Body of pancreas (tissue), 4 donors: ENCODE results near the gene DNAJC25. TPM values are rescaled to one million over a fixed set of nuclear protein-coding genes. Genes with fewer than 3 reads are reported as not detected.

Experiments
- ATAC-seq: fragments of 150-250 bp; one replicate; pipeline ENCODE4 v1.9.1; 2016
- DNase-seq, 4 donors: peaks; one replicate each; pipeline ENCODE4 v3.0.0-alpha.2; 2019
- H3K27ac ChIP-seq, 4 donors: fragments of 200-600 bp; sonication (generic); 1 replicate in 3 of 4; 2 replicates in 1 of 4; pipeline versions ENCODE4 v1.5.1 to v1.6.1; 2016 to 2019; ENCODE audit warnings: mild to moderate bottlenecking in 1 of 4, mixed read lengths in 1 of 4, moderate library complexity in 1 of 4
- H3K27me3 ChIP-seq, 2 donors: fragments of 200-600 bp; sonication (generic); one replicate each; pipeline ENCODE4 v1.6.0; 2016; ENCODE audit warnings: mild to moderate bottlenecking in 1 of 2
- H3K36me3 ChIP-seq, 2 donors: fragments of 200-600 bp; sonication (generic); replicated peaks in 1 of 2; 2 replicates each; pipeline ENCODE4 v1.5.1; 2016; ENCODE audit warnings: low read depth in 2 of 2; ENCODE audit not compliant: insufficient read depth in 1 of 2
- H3K4me1 ChIP-seq: fragments of 200-600 bp; sonication (generic); one replicate; pipeline ENCODE4 v1.6.0; 2016
- H3K4me3 ChIP-seq, 2 donors: fragments of 200-600 bp; sonication (generic); 1 replicate in 1 of 2; 2 replicates in 1 of 2; pipeline ENCODE4 v1.5.1; 2016 to 2019
- H3K9me3 ChIP-seq, 3 donors: fragments of 200-600 bp; sonication (generic); 1 replicate in 2 of 3; 2 replicates in 1 of 3; pipeline ENCODE4 v1.5.1; 2016
- POLR2A ChIP-seq, 3 donors: fragments of 450-650 bp; IDR thresholded peaks; one replicate each; pipeline ENCODE4 v1.6.1; 2016; ENCODE audit warnings: antibody characterized with exemption in 3 of 3, mild to moderate bottlenecking in 2 of 3
- WGBS, 2 donors: methylation state at CpG; one replicate each; pipeline ENCODE4 v1.1.5; 2017; 5-methylcytosine and 5-hydroxymethylcytosine counted together
- intact Hi-C: fragments of 100-400 bp; cut with DNase I; formaldehyde crosslinking; loops from one replicate; pipeline ENCODE4 v1.15.1; 2023
- total RNA-seq, 2 donors: library from RNA; depleted of rRNA; stranded (reverse); fragments of >200 nt; gene quantifications; one replicate each; pipeline ENCODE4 v1.1.0, GENCODE V29; 2016
- TF ChIP-seq, protein P1 (sequence below), 7 experiments: fragments of 450-650 bp in 4 of 7; fragments of 200-600 bp in 3 of 7; sonication (generic) in 3 of 7; IDR thresholded peaks; one replicate each; pipeline ENCODE4 v1.5.1; 2016 to 2019; ENCODE audit warnings: antibody characterized with exemption in 7 of 7

DNAJC25 gene
- total RNA-seq, 2 donors from 2014 or later: 4.2 to 21.1 TPM

DNA sequence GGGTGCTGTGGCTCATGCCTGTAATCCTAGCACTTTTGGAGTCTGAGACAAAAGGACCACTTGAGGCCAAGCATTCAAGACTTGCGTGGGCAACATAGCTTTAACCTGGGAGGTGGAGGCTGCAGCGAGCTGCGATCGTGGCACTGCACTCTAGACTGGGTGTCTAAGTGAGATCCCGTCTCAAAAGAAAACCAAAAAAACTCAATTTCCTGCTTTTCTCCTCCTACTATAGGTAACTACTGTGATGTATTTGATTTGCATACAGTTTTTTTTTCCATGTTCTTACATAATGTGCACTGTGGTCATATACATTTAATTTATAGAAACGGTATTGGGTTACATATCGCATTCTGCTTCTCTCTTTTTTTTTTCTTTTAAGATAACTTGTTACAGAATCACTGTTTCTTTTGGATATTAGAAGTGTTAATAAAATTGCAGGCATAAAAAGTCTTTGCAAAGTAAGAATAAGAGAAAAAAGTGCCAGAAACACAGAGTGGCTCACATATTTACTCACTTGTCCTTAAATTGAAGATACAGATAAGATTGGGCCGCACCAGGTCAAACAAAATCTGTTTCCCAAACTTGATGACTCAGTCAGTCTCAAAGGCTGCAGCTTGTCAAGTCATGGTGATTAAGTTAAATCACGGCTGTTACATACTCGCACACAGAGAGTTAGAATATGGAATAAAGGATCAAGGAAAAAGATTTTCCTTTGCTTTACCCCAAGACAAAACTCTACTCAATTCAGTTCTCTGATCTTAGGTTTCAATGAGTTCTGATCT is 29.7 kb upstream of the DNAJC25 start:
- 55 to 59% methylated on average over 10 of the region's 10 CpGs for WGBS, 2 donors
- TF ChIP-seq, protein P1, sequence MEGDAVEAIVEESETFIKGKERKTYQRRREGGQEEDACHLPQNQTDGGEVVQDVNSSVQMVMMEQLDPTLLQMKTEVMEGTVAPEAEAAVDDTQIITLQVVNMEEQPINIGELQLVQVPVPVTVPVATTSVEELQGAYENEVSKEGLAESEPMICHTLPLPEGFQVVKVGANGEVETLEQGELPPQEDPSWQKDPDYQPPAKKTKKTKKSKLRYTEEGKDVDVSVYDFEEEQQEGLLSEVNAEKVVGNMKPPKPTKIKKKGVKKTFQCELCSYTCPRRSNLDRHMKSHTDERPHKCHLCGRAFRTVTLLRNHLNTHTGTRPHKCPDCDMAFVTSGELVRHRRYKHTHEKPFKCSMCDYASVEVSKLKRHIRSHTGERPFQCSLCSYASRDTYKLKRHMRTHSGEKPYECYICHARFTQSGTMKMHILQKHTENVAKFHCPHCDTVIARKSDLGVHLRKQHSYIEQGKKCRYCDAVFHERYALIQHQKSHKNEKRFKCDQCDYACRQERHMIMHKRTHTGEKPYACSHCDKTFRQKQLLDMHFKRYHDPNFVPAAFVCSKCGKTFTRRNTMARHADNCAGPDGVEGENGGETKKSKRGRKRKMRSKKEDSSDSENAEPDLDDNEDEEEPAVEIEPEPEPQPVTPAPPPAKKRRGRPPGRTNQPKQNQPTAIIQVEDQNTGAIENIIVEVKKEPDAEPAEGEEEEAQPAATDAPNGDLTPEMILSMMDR (IDR thresholded peaks at IDR 0.05): no peak
- no peak for TF ChIP-seq POLR2A (IDR thresholded peaks at IDR 0.05)
- peaks cover 5% of the 10 kb centered on the region for H3K4me1 ChIP-seq
- H3K27ac ChIP-seq: no peak overlapping the region
- no peak for ATAC-seq
- no peak overlapping the region for H3K4me3 ChIP-seq
- intact Hi-C loops: no loop called here
- no peaks in the 10 kb centered on the region for H3K9me3 ChIP-seq
- no peak for DNase-seq
- no peaks in the 10 kb centered on the region for H3K27me3 ChIP-seq
- no peaks in the 10 kb centered on the region for H3K36me3 ChIP-seq

DNA sequence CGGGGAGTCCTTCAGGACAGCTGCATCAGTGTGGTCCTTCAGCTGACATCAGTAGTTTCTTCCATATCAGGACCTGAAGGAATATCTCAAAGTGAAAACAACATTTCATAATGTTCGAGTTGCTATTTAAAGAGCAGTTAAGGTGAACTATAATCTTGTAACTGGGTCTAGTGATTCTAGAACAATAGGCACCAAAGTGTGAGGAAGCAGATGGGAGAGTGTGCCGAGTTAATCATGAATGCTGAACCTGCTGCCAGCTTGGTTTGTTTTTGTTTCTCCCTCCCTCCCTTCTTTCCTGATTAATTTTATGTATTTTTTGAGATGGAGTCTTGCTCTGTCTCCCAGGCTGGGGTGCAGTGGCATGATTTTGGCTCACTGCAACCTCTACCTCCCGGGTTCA is 28.1 kb upstream of the DNAJC25 start:
- TF ChIP-seq, protein P1 (IDR thresholded peaks at IDR 0.05): no peak
- no peak for TF ChIP-seq POLR2A (IDR thresholded peaks at IDR 0.05)
- ATAC-seq (no peak), DNase-seq (no peak)
- WGBS, 2 donors: 48 to 59% methylated on average over 4 of the region's 4 CpGs
- intact Hi-C loops: no loop called here
- H3K36me3 ChIP-seq: no peaks in the 10 kb centered on the region
- H3K4me1 ChIP-seq: peaks cover 5% of the 10 kb centered on the region
- no peak overlapping the region for H3K27ac ChIP-seq
- no peaks in the 10 kb centered on the region for H3K27me3 ChIP-seq
- H3K9me3 ChIP-seq: no peaks in the 10 kb centered on the region
- H3K4me3 ChIP-seq: no peak overlapping the region

DNA sequence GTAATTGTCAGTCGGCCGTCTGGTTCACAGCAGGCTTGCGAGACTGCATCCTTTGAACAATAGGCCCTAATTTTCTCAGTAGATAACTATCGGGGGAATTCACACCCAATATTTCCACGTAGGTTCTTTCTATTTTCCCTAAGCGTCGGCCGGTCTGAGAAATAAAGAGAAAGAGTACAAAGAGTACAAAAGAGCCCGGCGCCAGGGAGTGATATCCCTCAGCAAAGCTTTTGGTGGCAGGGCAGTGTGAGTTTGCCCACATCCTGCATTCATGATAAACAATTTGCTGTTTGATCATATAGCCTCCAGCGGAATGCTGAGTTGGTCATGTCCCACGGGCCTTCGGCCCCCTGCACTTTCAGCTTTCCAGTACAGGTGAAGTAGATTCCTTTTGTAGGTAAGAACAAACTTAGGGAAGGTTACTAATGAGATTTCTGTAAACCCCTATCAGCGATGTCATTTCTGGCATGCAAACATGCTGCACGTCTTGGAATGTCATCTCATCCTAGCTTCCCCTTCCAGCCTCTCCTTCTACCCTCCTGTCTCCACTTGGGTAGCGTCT is 27.0 kb upstream of the DNAJC25 start:
- intact Hi-C loops: no loop called here
- 86 to 87% methylated on average over 16 of the region's 16 CpGs for WGBS, 2 donors
- H3K27ac ChIP-seq: no peak overlapping the region
- DNase-seq (no peak), ATAC-seq (no peak)
- TF ChIP-seq POLR2A (IDR thresholded peaks at IDR 0.05): no peak
- TF ChIP-seq, protein P1 (IDR thresholded peaks at IDR 0.05): no peak
- H3K27me3 ChIP-seq: no peaks in the 10 kb centered on the region
- H3K36me3 ChIP-seq: no peaks in the 10 kb centered on the region
- peaks cover 5% of the 10 kb centered on the region for H3K4me1 ChIP-seq
- no peak overlapping the region for H3K4me3 ChIP-seq
- H3K9me3 ChIP-seq: no peaks in the 10 kb centered on the region

DNA sequence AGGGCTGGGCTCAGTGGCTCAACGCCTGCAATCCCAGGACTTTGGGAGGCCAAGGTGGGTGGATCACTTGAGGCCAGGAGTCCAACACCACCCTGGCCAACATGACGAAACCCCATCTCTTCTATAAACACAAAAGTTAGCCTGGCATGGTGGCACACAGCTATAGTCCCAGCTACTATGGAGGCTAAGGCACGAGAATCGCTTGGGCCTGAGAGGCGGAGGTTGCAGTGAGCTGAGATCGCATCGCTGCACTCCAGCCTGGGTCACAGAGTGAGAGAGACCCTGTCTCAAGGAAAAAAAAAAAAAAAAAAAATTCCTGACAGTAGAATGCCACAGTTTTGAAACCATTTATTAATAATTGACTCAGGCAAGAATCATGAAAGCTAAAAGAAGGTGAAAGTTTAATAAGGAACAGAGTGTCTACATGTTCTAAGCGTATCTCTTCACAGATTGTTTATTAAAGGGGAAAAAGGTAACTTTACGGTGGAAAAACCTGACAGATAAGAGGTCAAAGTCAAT is 26.0 kb upstream of the DNAJC25 start:
- ATAC-seq (no peak), DNase-seq (no peak)
- no peak for TF ChIP-seq POLR2A (IDR thresholded peaks at IDR 0.05)
- TF ChIP-seq, protein P1 (IDR thresholded peaks at IDR 0.05): no peak
- intact Hi-C loops: no loop called here
- Histone ChIP-seq H3K4me1 (peaks cover 2% of the 10 kb centered on the region), H3K9me3 (no peaks in the 10 kb centered on the region), H3K27me3 (no peaks in the 10 kb centered on the region), H3K36me3 (no peaks in the 10 kb centered on the region), H3K27ac (no peak overlapping the region), H3K4me3 (no peak overlapping the region)
- WGBS, 2 donors: 71 to 73% methylated on average over 9 of the region's 9 CpGs
